H1 (cell line): ENCODE measurements around the gene HMCN1. TPM values are rescaled to one million over a fixed set of nuclear protein-coding genes. Genes with fewer than 3 reads are reported as not detected.

Experiments
- CTCF ChIA-PET: fragments of 300-600 bp; sonication (Branson Sonifier 250); formaldehyde crosslinking; loops from one replicate; lab custom pipeline; 2021; ENCODE audit not compliant: partially characterized antibody; lab: Charles Lee
- POLR2A ChIA-PET: fragments of 300-600 bp; sonication (Branson Sonifier 250); formaldehyde crosslinking; loops from one replicate; lab custom pipeline; 2021; ENCODE audit warnings: inconsistent platforms; ENCODE audit not compliant: partially characterized antibody; lab: Charles Lee
- DNase-seq, 2 experiments: peaks; one replicate each; pipeline versions ENCODE4 v3.0.0 to v3.0.0-alpha.2; 2010 to 2022; ENCODE audit warnings: low spot score in 2 of 2, low read depth in 1 of 2, mixed read lengths in 1 of 2
- FAIRE-seq: peaks from 2 replicates; lab custom pipeline; 2011; peaks lifted over from hg19 to GRCh38; lab: Jason Lieb, UNC
- H2AFZ ChIP-seq: 2 replicates; pipeline ENCODE4 v1.8.1; 2012; ENCODE audit warnings: low read length, inconsistent platforms
- H2AK5ac ChIP-seq: 2 replicates; pipeline ENCODE4 v1.6.1; 2013; ENCODE audit warnings: low read depth, low read length
- H2BK120ac ChIP-seq: replicated peaks from 2 replicates; pipeline ENCODE3; 2013; ENCODE audit warnings: low read depth, low read length, inconsistent platforms
- H2BK12ac ChIP-seq: 2 replicates; pipeline ENCODE4 v1.6.1; 2013; ENCODE audit warnings: low read depth, low read length
- H2BK15ac ChIP-seq: 2 replicates; pipeline ENCODE4 v1.6.1; 2013; ENCODE audit warnings: low read length
- H2BK20ac ChIP-seq: 2 replicates; pipeline ENCODE4 v1.6.1; 2013; ENCODE audit warnings: low read length
- H2BK5ac ChIP-seq: 2 replicates; pipeline ENCODE4 v1.6.1; 2013; ENCODE audit warnings: low read depth, low read length
- H3K14ac ChIP-seq: 2 replicates; pipeline ENCODE4 v1.6.1; 2013; ENCODE audit warnings: inconsistent platforms; ENCODE audit not compliant: insufficient read length
- H3K18ac ChIP-seq: 2 replicates; pipeline ENCODE4 v1.6.1; 2013; ENCODE audit warnings: low read length; ENCODE audit errors: extremely low read depth
- H3K23ac ChIP-seq: 2 replicates; pipeline ENCODE4 v1.6.1; 2013; ENCODE audit warnings: inconsistent platforms; ENCODE audit not compliant: insufficient read length
- H3K23me2 ChIP-seq: 2 replicates; pipeline ENCODE4 v1.6.1; 2013; ENCODE audit warnings: low read depth, low read length
- H3K27ac ChIP-seq: 2 replicates; pipeline ENCODE4 v1.6.1; 2011; ENCODE audit warnings: low read depth, low read length, inconsistent platforms
- H3K27me3 ChIP-seq, 4 experiments: replicated peaks in 1 of 4; 1 replicate in 1 of 4; 2 replicates in 3 of 4; pipeline versions ENCODE4 v1.6.1 to v1.8.1; 2011 to 2013; ENCODE audit warnings: low read length in 3 of 4, mild to moderate bottlenecking in 3 of 4, inconsistent platforms in 2 of 4, mixed read lengths in 2 of 4, moderate library complexity in 1 of 4; ENCODE audit not compliant: control insufficient read depth in 3 of 4, insufficient read depth in 3 of 4; ENCODE audit errors: extremely low read depth in 1 of 4
- H3K36me3 ChIP-seq, 4 experiments: 2 replicates each; pipeline versions ENCODE4 v1.6.1 to v1.8.1; 2011 to 2013; ENCODE audit warnings: mild to moderate bottlenecking in 4 of 4, low read length in 3 of 4, moderate library complexity in 2 of 4, control low read depth in 1 of 4, inconsistent platforms in 1 of 4; ENCODE audit not compliant: insufficient read depth in 4 of 4, control insufficient read depth in 2 of 4
- H3K4ac ChIP-seq: replicated peaks from 2 replicates; pipeline ENCODE3; 2013; ENCODE audit warnings: low read length, low read depth, mixed read lengths, inconsistent platforms; ENCODE audit not compliant: insufficient read length
- H3K4me1 ChIP-seq, 4 experiments: replicated peaks in 1 of 4; 1 replicate in 1 of 4; 2 replicates in 3 of 4; pipeline versions ENCODE4 v1.6.1 to v1.8.1; 2011 to 2013; ENCODE audit warnings: low read length in 3 of 4, inconsistent platforms in 2 of 4, mixed read lengths in 1 of 4; ENCODE audit not compliant: insufficient read depth in 4 of 4, control insufficient read depth in 3 of 4
- H3K4me2 ChIP-seq, 2 experiments: 2 replicates each; pipeline versions ENCODE4 v1.6.1 to v1.8.1; 2011 to 2013; ENCODE audit warnings: low read depth in 2 of 2, low read length in 2 of 2, control low read depth in 1 of 2, inconsistent platforms in 1 of 2, mild to moderate bottlenecking in 1 of 2; ENCODE audit not compliant: insufficient read depth in 1 of 2
- H3K4me3 ChIP-seq, 4 experiments: fragments of 200-600, 300-600 bp in 1 of 4; sonication (generic), shearing (Covaris generic), sonication (Bioruptor Twin) in 1 of 4; 2 replicates each; pipeline versions ENCODE4 v1.5.1 to v1.8.1; 2011 to 2016; ENCODE audit warnings: low read length in 4 of 4, low read depth in 3 of 4, control low read depth in 2 of 4, inconsistent platforms in 2 of 4, mild to moderate bottlenecking in 2 of 4, mixed read lengths in 1 of 4, moderate library complexity in 1 of 4; ENCODE audit not compliant: insufficient read depth in 2 of 4; ENCODE audit errors: extremely low read depth in 1 of 4
- H3K56ac ChIP-seq: replicated peaks from 2 replicates; pipeline ENCODE3; 2013; ENCODE audit warnings: low read depth, mild to moderate bottlenecking, mixed read lengths, low read length, inconsistent platforms; ENCODE audit not compliant: insufficient read length
- H3K79me1 ChIP-seq: 2 replicates; pipeline ENCODE4 v1.6.1; 2013; ENCODE audit warnings: low read depth, low read length, control low read depth
- H3K79me2 ChIP-seq, 2 experiments: 2 replicates each; pipeline versions ENCODE4 v1.6.1 to v1.8.1; 2012 to 2013; ENCODE audit warnings: low read length in 2 of 2, mild to moderate bottlenecking in 2 of 2, inconsistent platforms in 1 of 2; ENCODE audit not compliant: insufficient read depth in 2 of 2, control insufficient read depth in 1 of 2
- H3K9ac ChIP-seq, 4 experiments: replicated peaks in 1 of 4; 1 replicate in 1 of 4; 2 replicates in 3 of 4; pipeline versions ENCODE4 v1.6.1 to v1.8.1; 2011 to 2013; ENCODE audit warnings: low read depth in 3 of 4, low read length in 3 of 4, control low read depth in 2 of 4, mild to moderate bottlenecking in 2 of 4, moderate library complexity in 2 of 4, inconsistent platforms in 1 of 4; ENCODE audit errors: extremely low read depth in 1 of 4
- H3K9me3 ChIP-seq, 2 experiments: 2 replicates each; pipeline versions ENCODE4 v1.6.1 to v1.8.1; 2012 to 2013; ENCODE audit warnings: mild to moderate bottlenecking in 2 of 2, moderate library complexity in 2 of 2, control low read depth in 1 of 2, inconsistent platforms in 1 of 2, low read depth in 1 of 2, low read length in 1 of 2, mixed read lengths in 1 of 2; ENCODE audit not compliant: insufficient read depth in 2 of 2
- H4K20me1 ChIP-seq, 2 experiments: replicated peaks in 1 of 2; 2 replicates each; pipeline versions ENCODE3 to v1.8.1; 2011 to 2013; ENCODE audit warnings: inconsistent platforms in 2 of 2, low read length in 2 of 2, mild to moderate bottlenecking in 1 of 2; ENCODE audit not compliant: insufficient read depth in 2 of 2, control insufficient read depth in 1 of 2
- H4K5ac ChIP-seq: 2 replicates; pipeline ENCODE4 v1.6.1; 2013; ENCODE audit warnings: low read length, low read depth, mixed read lengths, inconsistent platforms; ENCODE audit not compliant: insufficient read length
- H4K8ac ChIP-seq: 2 replicates; pipeline ENCODE4 v1.8.0; 2013; ENCODE audit warnings: mild to moderate bottlenecking, moderate library complexity, low read length, inconsistent platforms; ENCODE audit not compliant: insufficient read depth; ENCODE audit errors: extremely low read depth
- H4K91ac ChIP-seq: replicated peaks from 2 replicates; pipeline ENCODE3; 2013; ENCODE audit warnings: low read length, mixed read lengths, inconsistent platforms; ENCODE audit not compliant: insufficient read length
- CEBPB ChIP-seq: IDR thresholded peaks from 2 replicates; pipeline ENCODE4 v1.6.1; 2012; ENCODE audit warnings: low read depth, low read length
- TAF7 ChIP-seq: optimal IDR thresholded peaks from 2 replicates; pipeline ENCODE3; 2011; ENCODE audit warnings: low read depth, mild to moderate bottlenecking, inconsistent platforms, low read length, moderate library complexity, borderline replicate concordance
- TBP ChIP-seq: IDR thresholded peaks from 2 replicates; pipeline ENCODE4 v1.6.1; 2011; ENCODE audit warnings: low read depth, low read length, improper control_type of control experiment
- USF2 ChIP-seq: IDR thresholded peaks from 2 replicates; pipeline ENCODE4 v1.6.1; 2011; ENCODE audit warnings: low read length, improper control_type of control experiment
- WGBS, 2 experiments: shearing (Covaris generic) in 1 of 2; methylation state at CpG; one replicate each; pipeline versions ENCODE4 v1.1.6 to v1.1.7; 2013 to 2015; ENCODE audit warnings: low lambda C conversion rate in 2 of 2, mixed read lengths in 2 of 2, inconsistent platforms in 1 of 2, low coverage in 1 of 2, missing lambda C conversion rate in 1 of 2; ENCODE audit not compliant: insufficient replicate concordance in 2 of 2, insufficient coverage in 1 of 2, insufficient read length in 1 of 2; ENCODE audit errors: extremely low coverage in 1 of 2, missing lambda C conversion rate in 1 of 2; 5-methylcytosine and 5-hydroxymethylcytosine counted together
- polyA plus RNA-seq, 7 experiments: library from polyadenylated mRNA; depleted of rRNA in 3 of 7; stranded (reverse) in 5 of 7; unstranded in 2 of 7; fragments of >200 nt in 5 of 7; fragments of 200-250 nt in 2 of 7; gene quantifications; 1 replicate in 5 of 7; 2 replicates in 1 of 7; 4 replicates in 1 of 7; pipeline versions ENCODE4 v1.2.1 to v1.2.3, GENCODE V29; 2011 to 2013; ENCODE audit warnings: missing spikeins in 2 of 7, mixed read lengths in 2 of 7
- total RNA-seq: library from RNA; stranded (reverse); fragmentation: NEBNext Ultra II Directional; extraction: Animal tissue kit (Norgen Biotek cat#: 25700); gene quantifications from 2 replicates; pipeline ENCODE4 v1.2.1, GENCODE V29; 2021

Gene HMCN1
- total and polyA plus RNA-seq, 2 of the 8 experiments (the other 6 are each of a cell fraction or from before 2014, with no cell fraction given), result 13.8 to 14.6 TPM

GRCh38 chr1:185785586-185785985 is 51.4 kb downstream of the HMCN1 start:
- ChIA-PET CTCF (interaction anchor here (0.7 kb wide), 1 partner anchor 28 kb away, joined by 3 read pairs; no protein-coding TSS in a partner anchor), POLR2A (no interaction called here)
- WGBS, 2 experiments, result 90% methylated on average over 3 of the region's 3 CpGs; no CpG with 5 or more reads in 1 of the 2 experiments

More at GRCh38 chr1:185785586-185785985, 51.4 kb downstream of the HMCN1 start:
- Histone ChIP-seq H3K79me1 (no peaks in the 10 kb centered on the region), H3K27ac (no peak overlapping the region), H2BK12ac (no peak overlapping the region), H3K4me3 (no peak overlapping the region), H3K18ac (no peak overlapping the region), H2BK120ac (no peak overlapping the region), H4K20me1 (no peaks in the 10 kb centered on the region), H3K14ac (no peak overlapping the region), H4K5ac (no peak overlapping the region), H2AK5ac (no peak overlapping the region), H3K4ac (no peak overlapping the region), H2BK15ac (no peak overlapping the region), H3K23me2 (no peaks in the 10 kb centered on the region; the same call in 1 of the 2 replicates), H4K8ac (no peak overlapping the region), H2BK20ac (no peak overlapping the region), H3K36me3 (no peaks in the 10 kb centered on the region), H3K79me2 (no peaks in the 10 kb centered on the region), H3K4me1 (no peaks in the 10 kb centered on the region), H3K9me3 (peaks cover 6 to 7% of the 10 kb centered on the region in 2 experiments; a peak in 2 of 4 replicates), H3K27me3 (no peaks in the 10 kb centered on the region), H3K9ac (no peak overlapping the region), H2AFZ (no peak overlapping the region), H3K4me2 (no peak overlapping the region), H4K91ac (no peak overlapping the region), H3K23ac (no peak overlapping the region), H3K56ac (no peak overlapping the region), H2BK5ac (no peak overlapping the region)
- no peak for FAIRE-seq
- no peak for TF ChIP-seq CEBPB
- TF ChIP-seq TBP, result no peak
- no peak for TF ChIP-seq TAF7
- no peak for TF ChIP-seq USF2
- no peak for DNase-seq
